HepG2 (cell line): Measurements from ENCODE around the gene BCL11B. TPM values are rescaled to one million over a fixed set of nuclear protein-coding genes. Genes with fewer than 3 reads are reported as not detected.

Experiments used
- ATAC-seq: fragments of 200-7000 bp; cut with Tn5 transposase; 3 replicates; pipeline ENCODE4 v1.9.1; 2020; ENCODE audit warnings: mild to moderate bottlenecking, moderate library complexity
- BruUV-seq: library from RNA; stranded (reverse); fragments of 400-500 nt; replicated peaks from 2 replicates; lab custom pipeline; 2021; lab: Mats Ljungman, UMichigan
- CTCF ChIA-PET: fragments of 300-600 bp; formaldehyde crosslinking; extraction: SDS; loops from one replicate; lab custom pipeline; 2021; ENCODE audit warnings: low total read pairs, inconsistent platforms, low intra/inter-chr PET ratio; lab: Yijun Ruan, JAX
- POLR2A ChIA-PET: fragments of 350-600 bp; sonication (Branson Sonifier 250); formaldehyde crosslinking; loops from one replicate; lab custom pipeline; 2020; ENCODE audit warnings: antibody characterized with exemption, inconsistent platforms; lab: Yijun Ruan, JAX
- DNase-seq: peaks from one replicate; pipeline ENCODE4 v3.0.0-alpha.2; 2015; ENCODE audit warnings: low spot score
- FAIRE-seq: peaks from 3 replicates; lab custom pipeline; 2011; peaks lifted over from hg19 to GRCh38; lab: Jason Lieb, UNC
- H2AFZ ChIP-seq: one replicate; pipeline ENCODE4 v1.6.1; 2011; ENCODE audit warnings: low read length, inconsistent platforms
- H3K27ac ChIP-seq: fragments of 300-600 bp; 3 replicates; pipeline ENCODE4 v1.8.0; 2011; ENCODE audit warnings: mixed run types, mild to moderate bottlenecking, mixed read lengths, low read length, inconsistent platforms; ENCODE audit not compliant: insufficient read depth; ENCODE audit errors: extremely low read length
- H3K27me3 ChIP-seq, 2 experiments: fragments of 200-600 bp in 1 of 2; 2 replicates in 1 of 2; 3 replicates in 1 of 2; pipeline versions ENCODE4 v1.6.0 to v1.8.0; 2011; ENCODE audit warnings: low read length in 2 of 2, mild to moderate bottlenecking in 2 of 2, moderate library complexity in 2 of 2, inconsistent platforms in 1 of 2; ENCODE audit not compliant: insufficient read depth in 2 of 2, control insufficient read depth in 1 of 2
- H3K36me3 ChIP-seq, 2 experiments: fragments of 200-600 bp in 1 of 2; replicated peaks in 1 of 2; 2 replicates in 1 of 2; 3 replicates in 1 of 2; pipeline versions ENCODE4 v1.5.1 to v1.8.0; 2011; ENCODE audit warnings: low read length in 2 of 2, inconsistent platforms in 1 of 2; ENCODE audit not compliant: insufficient read depth in 2 of 2, control insufficient read depth in 1 of 2
- H3K4me1 ChIP-seq: 2 replicates; pipeline ENCODE4 v1.5.1; 2012; ENCODE audit warnings: low read length, inconsistent platforms; ENCODE audit not compliant: insufficient read depth
- H3K4me2 ChIP-seq: 2 replicates; pipeline ENCODE4 v1.6.0; 2011; ENCODE audit warnings: low read depth, low read length, inconsistent platforms
- H3K4me3 ChIP-seq, 3 experiments: fragments of 200-600 bp in 1 of 3; sonication (generic), shearing (Covaris generic) in 1 of 3; replicated peaks in 1 of 3; 2 replicates each; pipeline ENCODE4 v1.5.1; 2011 to 2016; ENCODE audit warnings: low read length in 3 of 3, inconsistent platforms in 2 of 3, low read depth in 2 of 3, mild to moderate bottlenecking in 2 of 3, control low read depth in 1 of 3, mixed read lengths in 1 of 3; ENCODE audit not compliant: insufficient read depth in 1 of 3
- H3K79me2 ChIP-seq: one replicate; pipeline ENCODE4 v1.6.1; 2011; ENCODE audit warnings: low read length, inconsistent platforms; ENCODE audit not compliant: insufficient read depth
- H3K9ac ChIP-seq: 2 replicates; pipeline ENCODE4 v1.6.0; 2011; ENCODE audit warnings: mild to moderate bottlenecking, low read depth, low read length, inconsistent platforms; ENCODE audit not compliant: insufficient read depth
- H3K9me3 ChIP-seq: 2 replicates; pipeline ENCODE4 v1.5.1; 2012; ENCODE audit warnings: mild to moderate bottlenecking, low read length
- H4K20me1 ChIP-seq: 2 replicates; pipeline ENCODE4 v1.6.0; 2011; ENCODE audit warnings: inconsistent platforms, mild to moderate bottlenecking, low read length, moderate library complexity; ENCODE audit not compliant: insufficient read depth
- GABPB1 ChIP-seq: IDR thresholded peaks from 2 replicates; pipeline ENCODE4 v1.6.1; 2016; ENCODE audit warnings: mild to moderate bottlenecking, missing genetic modification reagents, moderate library complexity, missing compliant biosample characterization
- KMT2B ChIP-seq: IDR thresholded peaks from 2 replicates; pipeline ENCODE4 v1.6.1; 2016; ENCODE audit warnings: missing genetic modification reagents, missing compliant biosample characterization
- MAFK ChIP-seq, 2 experiments: IDR thresholded peaks in 1 of 2; conservative IDR thresholded peaks in 1 of 2; 2 replicates each; pipeline ENCODE4 v1.6.1; 2011; ENCODE audit warnings: improper control_type of control experiment in 2 of 2, low read length in 2 of 2
- POLR2A ChIP-seq, 2 experiments: IDR thresholded peaks; 2 replicates each; pipeline ENCODE4 v1.6.1; 2011; ENCODE audit warnings: low read depth in 2 of 2, low read length in 2 of 2, mild to moderate bottlenecking in 1 of 2, moderate library complexity in 1 of 2; ENCODE audit not compliant: insufficient read depth in 1 of 2
- SYNCRIP ChIP-seq: fragments of 200-400 bp; formaldehyde crosslinking; IDR thresholded peaks from 2 replicates; pipeline ENCODE4 v1.6.1; 2018; ENCODE audit warnings: mild to moderate bottlenecking, low read depth, low read length; ENCODE audit not compliant: insufficient read depth
- TBX2 ChIP-seq: sonication (generic); formaldehyde crosslinking; IDR thresholded peaks from 2 replicates; pipeline ENCODE4 v1.5.0; 2020; ENCODE audit warnings: missing genetic modification reagents, mild to moderate bottlenecking, borderline replicate concordance
- ZBTB21 ChIP-seq: sonication (generic); formaldehyde crosslinking; IDR thresholded peaks from 2 replicates; pipeline ENCODE4 v1.4.0; 2020; ENCODE audit warnings: missing genetic modification reagents
- ZNF646 ChIP-seq: sonication (generic); formaldehyde crosslinking; IDR thresholded peaks from 2 replicates; pipeline ENCODE4 v1.9.0; 2021; ENCODE audit warnings: mild to moderate bottlenecking, missing genetic modification reagents
- WGBS: methylation state at CpG from one replicate; pipeline ENCODE4 v1.1.6; 2017; ENCODE audit warnings: low lambda C conversion rate; 5-methylcytosine and 5-hydroxymethylcytosine counted together
- in situ Hi-C: cut with HindIII; loops from 2 replicates; pipeline ENCODE4 v1.10.0; 2017; ENCODE audit warnings: low pct_unique_long_range_greater_than_20kb; ENCODE audit not compliant: extremely low pct_ligation_motif_present
- intact Hi-C: fragments of 100-400 bp; cut with micrococcal nuclease; formaldehyde crosslinking; loops from one replicate; pipeline ENCODE4 v1.10.0; 2022; ENCODE audit not compliant: unreplicated experiment
- polyA plus RNA-seq, 8 experiments: library from polyadenylated mRNA; depleted of rRNA in 3 of 8; stranded (reverse) in 7 of 8; unstranded in 1 of 8; fragments of >200 nt; fragmentation: Illumina TruSeq in 4 of 8; extraction: Trizol in 4 of 8; gene quantifications; 2 replicates each; pipeline versions ENCODE4 v1.2.1 to v1.2.3, GENCODE V29; 2011 to 2016; ENCODE audit warnings: low read depth in 4 of 8, missing spikeins in 1 of 8, mixed read lengths in 1 of 8; ENCODE audit not compliant: insufficient read depth in 1 of 8
- total RNA-seq, 5 experiments: library from RNA; depleted of rRNA; stranded (reverse); fragments of >200 nt; fragmentation: Illumina TruSeq; extraction: Trizol; gene quantifications; 2 replicates each; pipeline ENCODE4 v1.2.3, GENCODE V29; 2016; ENCODE audit warnings: low read depth in 1 of 5

The BCL11B gene
- total and polyA plus RNA-seq, 2 of the 13 experiments (the other 11 are each of a cell fraction or from before 2014, with no cell fraction given): not detected

DNA sequence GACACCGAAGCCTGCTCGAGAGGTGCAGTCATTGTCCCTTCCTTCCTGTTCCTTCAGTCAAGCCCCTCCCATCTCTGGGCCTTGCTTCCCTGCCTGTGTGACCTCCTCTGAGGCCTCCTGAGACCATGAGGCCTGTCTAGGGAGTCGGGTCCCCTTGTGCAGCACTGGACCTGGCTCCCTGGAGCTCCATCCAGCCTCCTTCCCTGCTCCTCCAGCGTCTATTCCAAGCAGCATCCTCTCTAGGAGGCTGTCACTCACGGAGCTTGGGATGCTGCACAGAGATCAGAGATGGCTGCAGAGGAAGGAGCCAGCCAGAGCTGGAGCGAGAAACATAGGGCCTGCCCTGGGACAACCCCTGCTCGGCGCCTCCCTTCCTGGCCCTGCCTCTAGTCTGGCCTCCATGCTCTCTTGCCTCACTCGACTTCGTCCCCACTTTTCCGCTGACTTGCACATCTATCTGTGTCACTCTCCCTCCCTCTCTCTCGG, 142.7 kb downstream of the BCL11B start:
- in situ Hi-C loops: loop anchor here (10.0 kb wide), 1 partner anchor 136 kb away; no protein-coding TSS in a partner anchor
- Histone ChIP-seq H3K9ac (no peak overlapping the region), H2AFZ (no peak overlapping the region), H3K9me3 (no peaks in the 10 kb centered on the region), H3K27ac (no peak overlapping the region), H3K4me1 (0 out of 2 replicates have a peak, but pooled peaks cover 8% of the 10 kb centered on the region), H4K20me1 (no peaks in the 10 kb centered on the region), H3K79me2 (no peaks in the 10 kb centered on the region), H3K36me3 (no peaks in the 10 kb centered on the region), H3K4me2 (no peak overlapping the region), H3K27me3 (peaks cover 4 to 25% of the 10 kb centered on the region in 2 experiments; a peak in 4 of 5 replicates), H3K4me3 (no peak overlapping the region)
- ChIA-PET CTCF (no interaction called here), POLR2A (no interaction called here)
- DNase-seq (no peak), FAIRE-seq (no peak), ATAC-seq (no peak)
- TF ChIP-seq POLR2A (IDR thresholded peaks at IDR 0.05; ENCODE audit: insufficient read depth in 1 of 2, low read depth in 2 of 2, low read length in 2 of 2) (no peak), ZNF646 (CRISPR knock-in tag) (no peak), TBX2 (no peak), GABPB1 (CRISPR knock-in tag) (no peak), SYNCRIP (no peak), MAFK (conservative IDR thresholded peaks at IDR 0.05 in 1 of 2, IDR thresholded peaks at IDR 0.05 in 1 of 2; ENCODE audit: low read length in 2 of 2) (peak; percentile 35 to 45; a peak in 2 of 4 replicates), KMT2B (CRISPR knock-in tag) (no peak), ZBTB21 (CRISPR knock-in tag) (no peak)
- BruUV-seq: no TSS peak
- WGBS: 61% methylated on average over 9 of the region's 12 CpGs
- intact Hi-C loops: no loop called here
